Bronchial epithelial cell (primary cell): ENCODE data around the gene TEX47. TPM values are rescaled to one million over a fixed set of nuclear protein-coding genes. Genes with fewer than 3 reads are reported as not detected.

Experiments
- DNase-seq: peaks from one replicate; pipeline ENCODE4 v3.0.0-alpha.2; 2010; ENCODE audit warnings: low read depth
- FAIRE-seq: peaks from 2 replicates; lab custom pipeline; 2011; peaks lifted over from hg19 to GRCh38; lab: Jason Lieb, UNC
- H3K27me3 ChIP-seq: 2 replicates; pipeline ENCODE4 v1.5.1; 2011; ENCODE audit warnings: low read length; ENCODE audit not compliant: control insufficient read depth, insufficient read depth
- H3K36me3 ChIP-seq: 2 replicates; pipeline ENCODE4 v1.5.1; 2011; ENCODE audit warnings: low read length; ENCODE audit not compliant: control insufficient read depth, insufficient read depth
- H3K4me3 ChIP-seq: 2 replicates; pipeline ENCODE4 v1.5.1; 2011; ENCODE audit warnings: mild to moderate bottlenecking, low read depth, low read length, control low read depth
- total RNA-seq: library from RNA; depleted of rRNA; stranded (reverse); fragments of >200 nt; gene quantifications from 2 replicates; pipeline ENCODE4 v1.2.1, GENCODE V29; 2014
- TF ChIP-seq, protein P1 (sequence below): IDR thresholded peaks from 2 replicates; pipeline ENCODE4 v1.5.1; 2011; ENCODE audit warnings: mild to moderate bottlenecking, moderate library complexity, low read length, control low read depth, inconsistent platforms; ENCODE audit not compliant: insufficient read depth, severe bottlenecking

TEX47 gene
- total RNA-seq, 1 donor from 2014 or later, result not detected

DNA sequence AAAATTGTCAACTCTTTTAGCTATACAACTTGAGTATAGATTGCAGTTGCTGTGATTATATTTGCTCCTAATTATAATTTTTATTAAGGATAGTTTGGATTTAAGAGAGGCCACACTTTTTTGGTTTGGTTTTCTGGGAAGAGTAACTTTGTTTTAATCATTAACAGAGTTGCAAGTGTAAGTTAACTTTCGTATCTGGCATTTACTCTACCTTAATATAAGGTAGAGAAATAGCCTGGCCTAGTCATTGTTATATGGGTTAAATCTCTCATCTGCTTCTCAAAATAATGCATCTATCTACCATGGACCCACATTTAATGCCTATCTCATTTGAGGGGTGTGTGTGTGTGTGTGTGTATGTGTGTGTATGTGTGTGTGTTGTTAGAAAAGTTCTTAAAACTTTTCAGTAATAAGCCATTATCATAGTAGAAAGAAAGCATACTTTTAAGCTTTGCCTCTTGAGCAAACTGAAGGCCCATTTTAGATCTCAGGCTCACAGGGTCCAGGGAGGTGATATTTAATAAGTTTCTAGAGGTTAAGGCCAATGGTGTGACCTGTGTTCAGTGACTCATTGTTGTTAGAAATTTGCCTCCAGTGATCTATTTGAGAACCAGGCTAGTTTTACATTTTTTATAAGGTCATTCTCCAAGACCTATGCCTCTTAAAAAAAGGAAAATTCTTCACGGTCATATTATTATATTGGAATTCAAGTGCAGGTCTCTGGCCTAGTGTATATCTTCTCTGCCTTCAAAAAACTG lies 10.9 kb upstream of the TEX47 start:
- no peak for FAIRE-seq
- Histone ChIP-seq H3K4me3 (no peak overlapping the region), H3K27me3 (no peaks in the 10 kb centered on the region), H3K36me3 (no peaks in the 10 kb centered on the region)
- DNase-seq, result no peak
- TF ChIP-seq, protein P1, sequence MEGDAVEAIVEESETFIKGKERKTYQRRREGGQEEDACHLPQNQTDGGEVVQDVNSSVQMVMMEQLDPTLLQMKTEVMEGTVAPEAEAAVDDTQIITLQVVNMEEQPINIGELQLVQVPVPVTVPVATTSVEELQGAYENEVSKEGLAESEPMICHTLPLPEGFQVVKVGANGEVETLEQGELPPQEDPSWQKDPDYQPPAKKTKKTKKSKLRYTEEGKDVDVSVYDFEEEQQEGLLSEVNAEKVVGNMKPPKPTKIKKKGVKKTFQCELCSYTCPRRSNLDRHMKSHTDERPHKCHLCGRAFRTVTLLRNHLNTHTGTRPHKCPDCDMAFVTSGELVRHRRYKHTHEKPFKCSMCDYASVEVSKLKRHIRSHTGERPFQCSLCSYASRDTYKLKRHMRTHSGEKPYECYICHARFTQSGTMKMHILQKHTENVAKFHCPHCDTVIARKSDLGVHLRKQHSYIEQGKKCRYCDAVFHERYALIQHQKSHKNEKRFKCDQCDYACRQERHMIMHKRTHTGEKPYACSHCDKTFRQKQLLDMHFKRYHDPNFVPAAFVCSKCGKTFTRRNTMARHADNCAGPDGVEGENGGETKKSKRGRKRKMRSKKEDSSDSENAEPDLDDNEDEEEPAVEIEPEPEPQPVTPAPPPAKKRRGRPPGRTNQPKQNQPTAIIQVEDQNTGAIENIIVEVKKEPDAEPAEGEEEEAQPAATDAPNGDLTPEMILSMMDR, result no peak

DNA sequence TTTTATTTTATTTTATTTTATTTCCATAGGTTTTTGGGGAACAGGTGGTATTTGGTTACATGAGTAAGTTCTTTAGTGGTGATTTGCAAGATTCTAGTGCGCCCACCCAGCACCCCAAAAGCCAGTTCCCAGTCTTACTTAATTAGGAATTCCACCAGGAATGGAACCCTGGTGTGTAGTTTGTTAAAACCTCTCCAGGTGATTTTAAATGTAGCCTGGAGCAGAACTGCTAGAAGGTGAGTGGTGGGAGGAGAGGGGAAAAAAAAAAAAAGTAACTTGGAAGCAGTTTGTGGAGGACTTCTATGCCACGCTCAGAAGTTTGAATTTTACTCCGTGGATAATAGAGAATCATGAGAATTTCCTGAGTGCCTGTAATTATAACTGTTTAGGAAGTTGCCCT lies 5.5 kb upstream of the TEX47 start:
- H3K36me3 ChIP-seq, result no peaks in the 10 kb centered on the region
- no peak for FAIRE-seq
- TF ChIP-seq, protein P1, result no peak
- H3K4me3 ChIP-seq, result no peak overlapping the region
- no peak for DNase-seq
- H3K27me3 ChIP-seq, result no peaks in the 10 kb centered on the region

DNA sequence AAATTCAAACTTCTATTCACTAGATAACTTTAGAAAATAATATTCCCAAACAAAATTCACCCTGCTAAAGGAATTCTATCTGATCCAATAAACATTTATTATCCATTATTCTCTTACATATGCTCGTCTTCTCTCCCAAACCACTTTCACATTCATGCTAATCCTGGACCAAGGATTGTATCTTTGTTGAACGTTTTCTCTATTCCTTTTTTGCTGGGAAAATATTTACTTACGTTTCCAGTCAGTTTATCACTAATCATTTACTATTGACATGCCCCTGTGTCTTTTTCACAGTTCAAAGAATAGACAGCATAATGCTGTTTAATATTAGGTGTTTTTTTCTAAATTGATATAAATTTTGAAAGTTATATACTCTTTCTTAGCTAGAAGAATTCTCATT lies 3.2 kb downstream of the TEX47 start:
- Histone ChIP-seq H3K4me3 (no peak overlapping the region), H3K36me3 (no peaks in the 10 kb centered on the region), H3K27me3 (no peaks in the 10 kb centered on the region)
- TF ChIP-seq, protein P1, result no peak
- DNase-seq, result no peak
- no peak for FAIRE-seq

DNA sequence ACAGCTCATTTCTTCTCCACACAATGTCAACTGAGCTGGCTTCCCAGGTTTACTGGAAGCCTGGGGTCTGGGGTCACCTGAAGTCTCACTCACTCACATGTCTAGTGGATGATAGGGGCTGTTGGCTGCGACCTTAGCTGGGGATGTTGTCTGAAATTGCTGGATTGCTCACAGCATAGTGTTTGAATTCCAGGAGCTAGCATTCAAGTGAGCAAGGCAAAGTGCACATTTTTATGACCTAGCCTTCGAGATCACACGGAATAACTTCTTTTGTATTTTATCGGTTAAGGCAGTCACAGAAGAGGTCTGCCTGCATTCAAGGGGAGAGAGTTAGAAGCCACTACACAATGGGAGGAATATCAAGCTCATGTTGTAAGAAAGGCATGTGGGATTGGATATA lies 3.6 kb downstream of the TEX47 start:
- H3K4me3 ChIP-seq, result no peak overlapping the region
- TF ChIP-seq, protein P1, result no peak
- no peak for FAIRE-seq
- H3K27me3 ChIP-seq, result no peaks in the 10 kb centered on the region
- no peaks in the 10 kb centered on the region for H3K36me3 ChIP-seq
- no peak for DNase-seq

DNA sequence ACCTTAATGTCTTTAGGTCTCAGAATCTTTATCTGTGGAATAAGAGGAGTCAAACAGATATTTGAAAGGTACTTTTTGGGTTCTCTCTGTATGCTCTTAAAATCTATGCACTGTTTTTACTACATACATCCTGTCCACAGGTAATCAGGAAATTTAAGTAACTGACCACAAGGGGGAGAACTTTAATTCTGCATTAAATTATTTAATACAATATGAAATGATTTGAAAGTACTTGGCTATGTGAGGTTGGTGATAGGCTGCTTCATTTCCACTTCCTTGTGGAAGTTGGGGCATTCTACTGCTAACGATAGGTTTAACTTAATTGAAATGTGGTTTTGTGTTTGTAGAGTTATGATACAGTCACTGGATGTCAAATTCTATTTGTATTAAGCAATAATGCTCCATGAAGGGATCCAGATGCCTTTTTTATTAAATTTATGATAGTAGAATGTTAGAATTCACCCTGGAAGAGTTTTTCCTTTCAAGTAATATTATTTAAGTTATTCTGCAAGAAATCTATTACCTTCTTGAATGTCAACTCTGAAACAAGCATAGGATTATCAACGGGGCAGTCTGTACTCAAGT lies 6.0 kb downstream of the TEX47 start:
- TF ChIP-seq, protein P1, result peak; percentile 26
- DNase-seq, result peak; percentile 42

More for the DNA sequence above, 6.0 kb downstream of the TEX47 start:
- Histone ChIP-seq H3K27me3 (no peaks in the 10 kb centered on the region), H3K36me3 (no peaks in the 10 kb centered on the region), H3K4me3 (no peak overlapping the region)
- no peak for FAIRE-seq
